D341Med (cell line): ENCODE results near the gene PLCB3.

Experiments used
- DNase-seq: peaks from one replicate; pipeline ENCODE4 v3.0.0; 2012; ENCODE audit warnings: low spot score

The PLCB3 gene

DNA sequence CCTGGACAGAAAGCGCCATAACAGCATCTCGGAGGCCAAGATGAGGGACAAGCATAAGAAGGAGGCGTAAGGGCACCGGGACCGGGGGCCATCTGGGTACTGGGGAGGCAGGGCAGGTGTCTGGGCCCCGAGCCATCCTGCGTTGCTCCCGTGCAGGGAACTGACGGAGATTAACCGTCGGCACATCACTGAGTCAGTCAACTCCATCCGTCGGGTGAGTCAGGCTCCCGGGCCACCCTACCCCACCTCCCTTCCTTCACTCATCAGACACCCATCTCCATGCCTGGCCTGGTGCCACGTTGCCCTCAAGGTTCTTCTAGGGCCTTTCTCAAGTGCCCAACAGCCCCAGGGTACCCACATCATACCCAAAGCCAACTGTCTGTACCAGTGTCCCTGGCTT is 15.0 kb downstream of the PLCB3 start:
- no peak for DNase-seq

DNA sequence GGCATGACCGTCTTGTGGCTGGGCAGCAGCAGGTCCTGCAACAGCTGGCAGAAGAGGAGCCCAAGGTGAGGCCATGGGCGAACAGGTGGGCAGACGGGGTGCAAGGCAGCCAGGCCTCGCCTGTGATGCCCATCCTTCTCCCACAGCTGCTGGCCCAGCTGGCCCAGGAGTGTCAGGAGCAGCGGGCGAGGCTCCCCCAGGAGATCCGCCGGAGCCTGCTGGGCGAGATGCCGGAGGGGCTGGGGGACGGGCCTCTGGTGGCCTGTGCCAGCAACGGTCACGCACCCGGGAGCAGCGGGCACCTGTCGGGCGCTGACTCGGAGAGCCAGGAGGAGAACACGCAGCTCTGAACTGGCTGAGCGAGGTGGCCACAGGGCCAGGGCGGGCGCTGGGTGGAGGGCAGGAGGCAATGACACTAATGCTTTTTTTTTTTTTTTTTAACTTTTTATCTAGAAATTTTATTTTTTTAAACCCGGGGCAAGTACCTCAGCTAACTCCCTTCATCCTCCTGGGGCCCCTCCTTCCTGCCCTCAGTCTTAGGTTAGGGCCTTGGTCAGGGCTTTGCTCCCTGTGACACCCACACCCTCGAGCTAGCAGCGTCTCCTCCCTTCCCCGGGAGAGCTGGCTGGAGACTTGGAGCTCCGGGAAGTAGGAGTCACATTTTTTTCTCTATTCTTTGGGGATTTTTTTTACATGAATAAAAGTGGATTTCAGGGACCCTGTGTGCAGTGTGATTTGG is 16.0 kb downstream of the PLCB3 start:
- no peak for DNase-seq

DNA sequence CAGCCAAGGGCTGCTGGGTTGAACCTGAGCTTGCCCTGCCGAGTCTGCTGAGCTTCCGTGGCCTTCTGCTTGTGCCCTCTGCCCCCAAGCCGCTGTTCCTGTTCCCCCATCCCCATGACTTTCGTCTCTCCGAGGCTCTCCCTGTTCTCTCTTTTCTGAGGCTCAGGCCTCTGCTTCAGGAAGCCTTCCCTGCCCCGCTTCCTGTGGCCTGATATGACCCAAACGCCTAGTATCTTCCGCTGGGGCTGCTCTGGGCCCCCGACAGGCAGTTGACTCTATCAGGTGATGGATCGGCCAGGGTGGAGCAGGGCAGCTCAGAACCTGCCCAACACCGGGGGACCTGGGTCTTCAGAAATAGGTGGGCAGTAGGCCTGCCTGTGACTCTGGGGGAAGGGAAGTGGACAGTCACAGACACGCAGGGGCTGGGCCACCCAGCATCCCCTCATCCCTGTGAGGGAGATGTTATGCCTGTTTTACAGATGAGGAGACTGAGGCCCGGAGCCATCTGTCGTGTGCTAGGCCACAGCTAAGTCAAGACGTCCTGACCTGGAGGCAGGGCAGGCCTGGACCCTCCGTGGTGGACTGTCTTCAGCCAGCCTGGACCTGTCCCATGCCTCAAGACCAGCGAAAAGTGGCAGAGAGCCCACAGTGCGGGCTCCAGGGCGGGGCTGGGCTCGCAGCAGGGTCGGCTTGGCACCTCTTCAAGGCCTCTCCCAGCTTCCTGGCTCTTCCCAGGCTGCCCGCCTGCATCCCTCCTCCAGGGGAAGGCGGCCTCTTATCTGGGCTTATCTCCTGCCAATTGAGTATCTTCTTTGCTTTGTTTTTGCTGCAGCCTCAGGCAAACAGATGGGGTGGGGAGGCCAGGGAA is 16.9 kb downstream of the PLCB3 start:
- peak; percentile 63 for DNase-seq

DNA sequence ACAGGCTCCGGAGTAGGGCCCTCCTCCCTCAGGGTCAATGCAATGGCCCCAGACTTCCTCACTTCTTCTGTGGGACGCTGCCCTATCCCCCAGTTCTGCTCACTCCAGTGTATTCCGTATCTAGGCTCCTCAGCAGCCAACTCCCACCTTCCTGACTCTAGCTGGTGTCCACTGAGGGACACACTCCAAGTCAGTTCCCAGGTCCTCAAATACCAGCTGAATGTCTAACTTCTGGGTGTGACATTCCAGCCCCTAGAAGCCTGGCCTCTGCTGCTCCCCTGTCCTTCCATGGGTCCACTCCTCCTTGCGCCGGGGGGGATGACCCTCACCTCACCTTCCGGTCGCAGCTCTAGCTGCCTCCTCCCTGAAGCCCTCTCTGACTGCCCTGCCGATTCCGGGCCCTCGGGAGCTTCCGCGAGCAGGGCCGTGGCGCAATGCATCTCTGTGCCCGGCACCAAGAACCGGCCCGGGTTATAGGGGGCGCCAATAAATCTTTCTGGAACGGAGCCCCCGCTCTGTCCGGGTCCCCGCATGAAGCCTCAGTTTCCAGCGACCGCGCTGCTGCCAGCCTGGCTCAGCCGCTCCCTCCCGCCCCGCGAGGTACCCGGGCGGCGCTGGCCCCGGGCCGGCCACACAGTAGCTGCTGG is 17.7 kb downstream of the PLCB3 start:
- DNase-seq, result no peak

DNA sequence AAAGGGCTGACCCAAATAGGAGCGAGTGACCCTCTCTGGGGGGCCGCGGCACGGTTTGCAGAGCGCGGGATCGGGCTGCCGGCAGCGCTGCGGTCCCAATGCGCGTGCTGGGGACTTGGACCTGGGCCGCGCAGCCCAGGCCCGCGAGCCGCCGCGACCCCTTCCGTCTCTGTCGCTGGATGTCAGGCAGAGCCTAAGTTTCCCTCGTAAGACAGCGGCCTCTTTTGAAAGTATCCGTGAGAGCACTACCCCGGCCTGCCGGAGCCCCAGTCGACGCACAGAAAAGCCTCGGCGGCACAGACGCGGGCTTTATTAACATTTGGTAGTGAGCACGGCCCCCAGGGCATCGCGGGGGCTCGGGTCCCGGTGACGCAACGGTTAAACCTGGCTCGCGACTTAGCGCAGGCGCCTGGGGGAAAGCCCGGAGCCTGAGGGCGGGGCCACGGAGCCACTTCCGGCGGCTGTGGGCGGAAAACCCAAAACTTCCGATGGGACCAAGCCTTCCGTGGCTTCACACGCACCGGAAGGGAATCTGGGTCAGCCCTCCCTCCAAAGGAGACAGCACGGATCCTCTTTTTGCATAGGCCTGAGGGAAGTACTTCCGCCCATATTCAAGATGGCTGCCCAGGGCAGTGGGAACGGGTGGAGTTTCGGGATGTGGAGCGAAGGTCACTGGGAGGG is 18.4 kb downstream of the PLCB3 start:
- DNase-seq, result peak; percentile 92

DNA sequence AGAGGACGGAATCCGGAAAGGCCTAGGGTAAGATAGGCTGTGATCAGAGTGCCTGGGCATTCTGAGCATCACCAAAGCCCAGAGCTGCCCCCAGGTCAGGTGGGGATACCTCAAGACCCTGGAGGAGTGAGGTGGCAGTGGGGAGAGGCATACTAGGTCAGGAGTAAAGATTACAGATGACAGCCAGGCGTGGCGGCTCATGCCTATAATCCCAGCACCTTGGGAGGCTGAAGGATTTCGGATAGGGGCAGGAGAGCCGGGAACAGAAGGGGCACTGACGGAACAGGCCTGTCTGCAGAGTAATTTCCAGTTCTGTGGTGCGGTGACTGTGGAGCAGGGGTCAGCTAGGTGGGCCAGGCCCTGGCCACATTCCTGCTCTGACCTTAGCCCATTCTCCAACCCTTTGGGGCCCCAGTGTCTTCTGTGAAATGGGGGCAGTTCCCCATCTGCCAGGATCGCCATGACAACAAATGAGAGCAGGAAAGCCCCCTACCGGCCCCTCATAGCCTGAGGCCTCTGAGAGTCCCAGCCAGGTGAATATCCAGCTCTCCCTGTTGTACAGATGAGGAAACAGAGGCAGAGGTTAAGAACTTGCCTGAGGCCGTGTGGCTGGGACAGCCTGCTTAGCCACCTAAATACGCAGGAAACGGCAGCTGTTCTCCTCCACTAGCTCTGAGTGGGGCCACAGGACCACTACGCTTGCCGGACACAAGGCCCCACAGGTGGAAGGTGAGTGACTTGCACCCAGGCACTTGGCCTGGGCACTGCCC is 23.9 kb downstream of the PLCB3 start:
- no peak for DNase-seq

DNA sequence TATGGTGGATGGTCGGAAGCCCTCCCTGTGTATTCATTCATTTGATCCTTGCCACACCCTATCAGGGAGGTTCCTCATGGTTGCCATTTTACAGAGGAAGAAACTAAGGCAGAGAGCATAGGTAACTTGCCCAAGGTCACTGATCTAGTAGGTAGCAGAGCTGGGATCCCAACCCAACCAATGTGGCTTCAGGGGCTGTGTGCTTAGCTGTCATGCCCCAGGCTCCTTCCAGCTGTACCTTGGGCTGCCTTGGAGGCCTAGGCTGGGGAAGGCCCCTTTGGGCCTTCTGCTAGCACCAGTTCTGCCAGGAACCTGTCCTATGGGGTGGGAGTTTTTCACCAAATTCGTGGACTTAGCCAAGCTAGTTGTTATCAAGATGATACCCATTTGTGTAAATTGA is 24.5 kb downstream of the PLCB3 start:
- DNase-seq, result no peak

DNA sequence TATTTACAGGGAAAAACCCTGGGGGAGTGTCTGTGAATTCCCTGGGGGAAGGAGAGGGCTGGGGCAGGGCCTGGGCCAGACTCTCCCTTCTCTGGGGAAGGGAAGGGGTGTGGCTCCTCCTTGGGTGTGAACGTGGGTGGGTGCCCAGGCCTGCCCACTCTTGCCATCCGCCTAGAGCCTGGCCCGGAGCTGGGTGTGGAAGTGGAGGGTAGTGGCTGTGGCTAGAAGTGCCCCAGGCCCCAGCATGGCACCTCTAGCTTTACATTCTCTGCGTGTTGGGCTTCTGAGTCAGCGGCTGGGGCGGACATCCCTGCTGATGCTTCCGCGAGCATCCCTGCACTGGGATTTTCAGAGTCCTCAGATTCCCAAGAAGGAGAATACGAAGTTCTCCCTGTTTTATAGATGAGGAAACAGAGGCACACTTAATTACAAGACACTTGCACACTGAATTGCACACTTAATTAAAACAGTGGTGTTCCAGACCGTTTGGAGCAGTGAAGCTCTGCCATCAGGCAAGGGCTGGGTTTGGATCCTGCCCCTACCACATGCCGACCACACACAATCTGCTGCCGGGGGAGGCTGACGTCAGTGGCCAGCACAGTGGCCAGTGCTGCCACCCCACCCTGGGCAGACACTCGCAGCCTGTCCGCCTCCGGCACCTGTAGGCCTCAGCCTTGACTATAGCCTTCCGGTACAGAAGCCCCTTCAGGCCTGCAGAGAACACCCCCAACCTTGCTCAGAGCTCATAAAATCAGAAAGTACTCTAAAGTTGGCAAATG is 25.5 kb downstream of the PLCB3 start:
- no peak for DNase-seq

DNA sequence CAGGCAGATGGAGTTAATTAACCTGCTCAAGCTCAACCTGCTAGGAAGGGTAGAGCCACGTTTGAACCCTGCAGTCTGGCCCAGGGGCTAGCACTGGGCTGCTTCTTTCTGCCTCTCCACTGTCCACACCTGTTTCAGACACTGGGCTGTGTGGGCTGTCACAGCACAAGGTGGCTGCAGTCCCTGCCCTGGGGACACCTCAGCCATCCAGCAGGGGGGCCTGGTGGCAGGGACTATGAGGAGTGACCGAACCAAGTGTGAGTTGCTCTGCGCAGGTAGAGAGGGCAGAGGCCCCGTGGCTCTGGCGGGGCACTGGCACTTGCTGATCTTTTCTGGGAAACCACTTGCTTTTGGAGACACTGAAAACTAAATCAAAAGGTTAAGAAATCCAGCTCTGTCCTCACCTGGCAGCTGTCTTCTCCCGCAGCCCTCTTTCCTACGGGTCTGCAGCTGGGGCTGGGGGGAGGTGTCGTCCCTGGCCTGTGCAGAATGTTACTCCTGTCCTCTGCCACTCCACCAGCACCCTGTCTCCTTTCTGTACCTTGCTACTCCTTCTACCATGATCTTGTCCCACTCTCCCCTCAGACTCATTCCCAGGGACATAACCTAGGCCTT is 27.4 kb downstream of the PLCB3 start:
- DNase-seq, result no peak

DNA sequence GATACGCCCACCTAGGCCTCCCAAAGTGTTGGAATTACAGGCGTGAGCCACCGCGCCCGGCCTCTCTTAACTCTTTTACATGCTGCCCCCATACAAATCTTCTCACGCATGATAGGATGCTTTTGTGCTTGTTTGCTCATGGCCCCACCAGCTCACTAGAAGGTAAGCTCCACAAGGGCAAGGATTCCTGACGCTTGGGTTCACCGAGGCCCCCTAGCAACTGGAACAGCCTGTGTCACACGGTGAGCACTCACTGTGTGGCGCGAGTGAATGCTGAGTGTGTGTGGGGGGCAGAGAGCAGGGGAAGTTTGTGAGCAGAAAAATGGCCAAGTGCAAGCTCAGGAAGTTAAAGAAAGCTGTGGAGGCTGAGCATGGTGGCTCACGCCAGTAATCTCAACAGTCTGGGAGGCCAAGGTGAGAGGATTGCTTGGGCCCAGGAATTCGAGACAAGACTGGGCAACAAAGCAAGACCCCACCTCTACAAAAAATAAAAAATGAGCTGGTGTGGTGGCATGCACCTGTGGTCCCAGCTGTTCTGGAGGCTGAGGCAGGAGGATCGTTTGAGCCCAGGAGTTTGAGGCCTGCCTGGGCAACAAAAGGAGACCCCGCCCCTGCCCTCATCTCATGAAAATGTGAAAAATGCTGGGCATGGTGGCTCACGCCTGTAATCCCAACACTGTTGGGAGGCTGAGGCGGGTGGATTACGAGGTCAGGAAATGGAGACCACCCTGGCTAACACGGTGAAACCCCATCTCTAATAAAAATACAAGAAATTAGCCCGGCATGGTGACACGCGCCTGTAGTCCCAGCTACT is 30.8 kb downstream of the PLCB3 start:
- DNase-seq, result no peak

DNA sequence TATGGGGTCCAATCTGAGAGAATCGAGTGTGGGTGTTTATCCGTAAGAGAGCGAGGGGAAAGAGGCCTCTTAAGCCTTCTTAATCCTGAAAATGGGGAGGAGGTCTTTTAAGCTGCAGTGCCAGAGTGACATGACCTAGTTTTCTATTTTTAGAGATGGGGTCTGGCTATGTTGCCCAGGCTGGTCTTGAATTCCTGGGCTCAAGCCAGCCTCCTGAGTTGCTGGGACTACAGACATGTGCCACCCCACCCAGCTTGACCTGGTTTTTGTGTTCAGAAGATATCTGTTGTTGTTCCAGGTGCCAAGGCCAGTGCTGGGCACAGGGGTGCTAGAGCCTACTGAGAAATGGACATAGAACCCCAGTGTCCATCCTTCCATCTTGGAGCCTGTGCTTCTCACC is 31.8 kb downstream of the PLCB3 start:
- no peak for DNase-seq

DNA sequence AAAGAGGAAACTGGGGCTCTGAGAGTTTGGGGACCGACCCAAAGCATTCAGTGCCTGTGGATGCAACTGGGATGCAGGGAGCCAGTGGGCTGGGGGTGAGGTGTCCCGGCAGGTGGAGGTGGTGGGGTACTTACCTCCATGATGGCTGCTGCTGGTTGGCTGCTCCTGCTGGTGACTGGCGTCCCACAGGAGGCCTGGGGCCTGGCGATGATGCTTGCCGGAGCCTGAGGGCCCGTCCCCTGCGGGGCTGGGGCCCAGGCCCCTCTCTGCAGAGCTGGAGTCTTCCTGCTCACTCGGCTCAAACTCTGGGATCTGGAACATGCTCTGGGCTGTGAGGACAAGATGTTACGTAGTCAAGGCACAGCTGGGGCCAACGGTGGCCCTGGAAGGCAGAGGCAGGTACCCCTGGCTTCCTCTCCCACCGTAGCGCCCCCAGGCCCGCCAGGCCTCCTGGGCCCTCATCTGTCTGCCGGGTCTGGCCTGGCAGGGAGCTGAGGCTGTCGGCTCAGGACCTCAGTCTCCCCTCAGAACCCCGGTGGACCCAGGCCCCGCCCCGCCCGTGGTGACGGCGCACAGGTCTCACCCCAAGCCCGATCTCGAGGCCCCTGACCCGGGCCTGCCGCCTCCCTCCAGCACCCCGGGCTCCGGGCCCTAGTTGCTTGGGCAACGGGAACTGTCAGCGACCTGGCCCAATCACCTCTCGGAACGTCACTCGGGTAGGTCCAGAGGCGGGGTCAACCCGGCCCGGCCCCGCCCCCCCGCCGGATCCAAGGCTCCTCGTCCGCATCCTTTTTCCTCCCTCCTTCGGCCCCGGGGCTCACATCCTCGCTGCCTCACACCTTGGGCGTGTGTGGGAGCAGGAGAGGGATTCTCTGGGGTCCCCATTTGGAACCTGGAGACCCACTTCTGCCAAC is 33.0 kb downstream of the PLCB3 start, which contains the start of gene BAD:
Gene BAD (minus strand): TSS at position 618 of the 914 bp plus-strand sequence. CDS start 297 bp downstream, at position 321.
- DNase-seq, result peak; percentile 98

DNA sequence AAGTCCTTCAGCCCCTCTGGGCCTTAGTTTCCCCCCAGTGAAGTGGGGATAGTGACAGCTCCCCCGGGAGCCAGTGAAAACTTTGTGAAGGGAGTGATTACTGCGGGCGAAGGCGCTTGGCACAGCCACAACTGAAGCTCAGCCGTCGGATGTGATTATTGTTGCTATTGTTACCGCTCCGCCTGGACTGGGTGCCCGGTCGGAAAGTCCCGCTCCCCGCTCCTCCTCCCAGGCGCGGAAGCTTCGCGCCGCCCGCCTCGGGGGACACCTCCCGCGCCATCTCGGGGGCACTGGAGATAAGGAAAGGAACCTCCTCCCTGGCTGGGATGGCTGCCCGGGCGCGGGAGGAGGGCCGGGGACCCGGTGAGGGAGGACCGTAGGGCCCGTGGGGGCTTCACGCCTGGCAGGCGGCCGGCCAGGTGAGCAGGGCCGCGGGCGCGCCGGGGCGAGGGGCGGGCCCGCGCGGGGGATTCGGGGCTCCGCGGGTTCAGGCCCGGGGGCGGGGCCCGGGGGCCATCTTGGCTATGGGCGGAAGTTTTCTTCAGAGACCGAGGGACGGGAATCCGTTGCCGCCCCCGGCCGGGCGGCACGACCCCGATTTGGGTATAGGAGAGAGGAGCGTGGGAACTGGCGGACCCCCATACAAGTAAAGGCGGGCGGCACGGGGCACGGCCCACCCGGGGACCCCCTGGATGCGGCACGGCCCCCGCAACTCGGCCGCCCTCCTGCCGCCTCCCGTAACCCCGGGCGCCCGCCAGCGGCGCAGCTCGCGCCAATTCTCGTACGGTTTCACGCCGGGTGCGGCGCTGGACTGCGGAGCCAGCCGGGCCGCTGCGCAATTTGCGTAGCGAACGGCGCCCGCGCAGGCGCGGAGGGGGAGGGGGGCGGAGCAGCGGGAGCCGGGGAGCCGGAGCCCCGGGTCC is 33.9 kb downstream of the PLCB3 start, which contains the start of gene GPR137:
Gene GPR137 (plus strand): TSS at position 887 of the 923 bp plus-strand sequence. CDS start 677 bp downstream, outside the sequence.
- peak; percentile 95 for DNase-seq

DNA sequence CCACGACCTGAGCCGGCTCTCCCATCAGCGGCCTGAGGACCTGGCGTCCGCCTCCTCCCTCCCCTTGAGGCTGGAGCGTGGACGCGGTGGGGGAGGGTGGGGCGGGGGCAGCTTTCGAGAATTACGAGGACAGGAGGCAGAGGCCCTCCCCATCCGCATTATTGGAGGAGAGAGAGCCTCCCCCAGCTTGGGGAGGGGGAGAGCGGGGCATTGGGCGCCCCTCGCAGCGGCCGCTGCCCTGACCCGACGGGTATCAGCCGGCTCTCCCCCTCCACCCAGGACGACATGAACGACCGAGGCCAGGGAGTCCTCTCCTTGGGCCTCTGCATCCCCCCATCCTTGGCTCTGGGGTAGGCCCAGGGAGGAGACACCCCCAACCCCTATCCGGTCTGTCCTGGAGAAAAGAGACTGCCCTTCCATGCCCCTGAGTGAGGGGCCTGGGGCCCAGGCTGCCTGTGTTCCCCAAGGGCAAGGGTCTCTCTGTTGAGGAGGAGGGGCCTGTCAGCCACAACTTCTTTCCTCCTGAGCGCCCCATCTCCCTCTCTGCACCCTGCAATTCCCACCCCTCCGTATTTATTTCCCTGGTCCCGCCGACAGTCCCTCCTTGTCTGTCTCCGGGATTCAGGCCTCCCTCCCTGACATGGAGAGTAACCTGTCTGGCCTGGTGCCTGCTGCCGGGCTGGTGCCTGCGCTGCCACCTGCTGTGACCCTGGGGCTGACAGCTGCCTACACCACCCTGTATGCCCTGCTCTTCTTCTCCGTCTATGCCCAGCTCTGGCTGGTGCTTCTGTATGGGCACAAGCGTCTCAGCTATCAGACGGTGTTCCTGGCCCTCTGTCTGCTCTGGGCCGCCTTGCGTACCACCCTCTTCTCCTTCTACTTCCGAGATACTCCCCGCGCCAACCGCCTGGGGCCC is 34.8 kb downstream of the PLCB3 start:
- DNase-seq, result peak; percentile 74

DNA sequence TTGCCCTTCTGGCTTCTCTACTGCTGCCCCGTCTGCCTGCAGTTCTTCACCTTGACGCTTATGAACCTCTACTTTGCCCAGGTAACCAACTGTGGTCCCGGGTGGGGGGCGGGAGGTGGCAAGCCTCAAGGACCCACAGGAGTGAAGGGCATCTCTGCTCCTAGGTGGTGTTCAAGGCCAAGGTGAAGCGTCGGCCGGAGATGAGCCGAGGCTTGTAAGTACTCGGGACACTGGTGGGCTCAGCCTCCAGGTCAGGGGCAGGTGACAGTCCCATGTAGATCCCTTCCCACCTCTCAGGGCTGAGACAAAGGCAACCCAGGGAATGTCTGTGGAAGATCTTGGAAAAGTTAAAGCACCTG is 35.5 kb downstream of the PLCB3 start:
- no peak for DNase-seq
